Measurements from ENCODE around the gene DEFB113. TPM values are rescaled to one million over a fixed set of nuclear protein-coding genes. Genes with fewer than 3 reads are reported as not detected.

DEFB113 gene
- total and polyA plus RNA-seq, 2 donors (not counting 1 experiment from before 2014, with no cell fraction given), result not detected

- no peaks in the 10 kb centered on the region for H4K20me1 ChIP-seq (ENCODE audit: control insufficient read depth, insufficient read depth, low read length, poor library complexity, severe bottlenecking)
- no peaks in the 10 kb centered on the region for H3K4me1 ChIP-seq (ENCODE audit: control insufficient read depth in 2 of 2, insufficient read depth in 2 of 2, low read length in 2 of 2)
- no peak for DNase-seq
- H3K4me2 ChIP-seq (replicated peaks; ENCODE audit: low read depth, low read length, poor library complexity, severe bottlenecking), result no peak overlapping the region
- Mint-ChIP-seq H3K27me3 (no peaks in the 10 kb centered on the region), H3K9me3 (ENCODE audit: insufficient read depth) (no peaks in the 10 kb centered on the region), H3K27ac (no peak overlapping the region), H3K4me1 (peaks cover 2% of the 10 kb centered on the region), H3K4me3 (peak overlapping the region; percentile 50)
- intact Hi-C loops (cut with micrococcal nuclease), result no loop called here
- H3K27me3 ChIP-seq (replicated peaks in 1 of 4; ENCODE audit: control extremely low read depth in 1 of 4, control insufficient read depth in 3 of 4, insufficient read depth in 4 of 4, low read length in 3 of 4), result no peaks in the 10 kb centered on the region
- H3K9ac ChIP-seq (ENCODE audit: low read length), result no peak overlapping the region
- no peak overlapping the region for H3K27ac ChIP-seq (ENCODE audit: low read length in 2 of 2)
- no peaks in the 10 kb centered on the region for H3K9me3 ChIP-seq (ENCODE audit: control extremely low read depth in 1 of 3, control insufficient read depth in 2 of 3, insufficient read depth in 1 of 3, low read length in 2 of 3)
- no peaks in the 10 kb centered on the region for H3K79me2 ChIP-seq (ENCODE audit: control insufficient read depth, insufficient read depth, low read length)
- H3K4me3 ChIP-seq (ENCODE audit: control extremely low read depth in 1 of 5, extremely low read depth in 1 of 5, insufficient read depth in 1 of 5, low read depth in 2 of 5, low read length in 4 of 5), result no peak overlapping the region
- ChIA-PET POLR2A (no interaction called here), CTCF (no interaction called here)
- no CpG with 5 or more reads among the region's 3 CpGs for WGBS (ENCODE audit: insufficient coverage)
- no peak for TF ChIP-seq EZH2 (IDR thresholded peaks at IDR 0.05; ENCODE audit: borderline replicate concordance, insufficient read depth, low read depth, low read length, poor library complexity, severe bottlenecking)
- TF ChIP-seq CTCF (IDR thresholded peaks at IDR 0.05), result no peak
- no peak overlapping the region for H2AFZ ChIP-seq (ENCODE audit: insufficient read depth, low read depth, low read length, poor library complexity, severe bottlenecking)
- no peak for ATAC-seq (ENCODE audit: low read depth)
- no peaks in the 10 kb centered on the region for H3K36me3 ChIP-seq (replicated peaks in 1 of 2; ENCODE audit: control extremely low read depth in 1 of 2, control insufficient read depth in 1 of 2, extremely low read depth in 1 of 2, insufficient read depth in 2 of 2, low read length in 1 of 2)
Observed at GRCh38 chr6:49978332-49979226, 9.2 kb upstream of the DEFB113 start.

GRCh38 chr6:49966823-49967222 lies 2.6 kb downstream of the DEFB113 start:
- Histone ChIP-seq H3K79me2 (ENCODE audit: control insufficient read depth, insufficient read depth, low read length) (no peaks in the 10 kb centered on the region), H3K9ac (ENCODE audit: low read length) (no peak overlapping the region), H4K20me1 (ENCODE audit: control insufficient read depth, insufficient read depth, low read length, poor library complexity, severe bottlenecking) (no peaks in the 10 kb centered on the region), H3K9me3 (ENCODE audit: control extremely low read depth in 1 of 3, control insufficient read depth in 2 of 3, insufficient read depth in 1 of 3, low read length in 2 of 3) (no peaks in the 10 kb centered on the region), H2AFZ (ENCODE audit: insufficient read depth, low read depth, low read length, poor library complexity, severe bottlenecking) (no peak overlapping the region), H3K4me2 (replicated peaks; ENCODE audit: low read depth, low read length, poor library complexity, severe bottlenecking) (no peak overlapping the region), H3K36me3 (replicated peaks in 1 of 2; ENCODE audit: control extremely low read depth in 1 of 2, control insufficient read depth in 1 of 2, extremely low read depth in 1 of 2, insufficient read depth in 2 of 2, low read length in 1 of 2) (no peaks in the 10 kb centered on the region), H3K4me3 (ENCODE audit: control extremely low read depth in 1 of 5, extremely low read depth in 1 of 5, insufficient read depth in 1 of 5, low read depth in 2 of 5, low read length in 4 of 5) (no peak overlapping the region), H3K4me1 (ENCODE audit: control insufficient read depth in 2 of 2, insufficient read depth in 2 of 2, low read length in 2 of 2) (no peaks in the 10 kb centered on the region), H3K27me3 (replicated peaks in 1 of 4; ENCODE audit: control extremely low read depth in 1 of 4, control insufficient read depth in 3 of 4, insufficient read depth in 4 of 4, low read length in 3 of 4) (no peaks in the 10 kb centered on the region), H3K27ac (ENCODE audit: low read length in 2 of 2) (no peak overlapping the region)
- H3K4me1 Mint-ChIP-seq, result no peaks in the 10 kb centered on the region
- H3K9me3 Mint-ChIP-seq (ENCODE audit: insufficient read depth), result no peaks in the 10 kb centered on the region
- TF ChIP-seq EZH2 (IDR thresholded peaks at IDR 0.05; ENCODE audit: borderline replicate concordance, insufficient read depth, low read depth, low read length, poor library complexity, severe bottlenecking) (no peak), CTCF (IDR thresholded peaks at IDR 0.05) (no peak)
- CTCF ChIA-PET, result no interaction called here
- no peak overlapping the region for H3K4me3 Mint-ChIP-seq
- WGBS (ENCODE audit: insufficient coverage), result no CpG with 5 or more reads among the region's 2 CpGs
- ATAC-seq (ENCODE audit: low read depth) (no peak), DNase-seq (no peak)
- no peaks in the 10 kb centered on the region for H3K27me3 Mint-ChIP-seq
- no peak overlapping the region for H3K27ac Mint-ChIP-seq
- POLR2A ChIA-PET, result no interaction called here
- intact Hi-C loops (cut with micrococcal nuclease), result no loop called here

All from B cell (primary cell).